HEK293 (cell line): Measurements from ENCODE around the gene DGKH.

Source experiments
- CTCF ChIA-PET: fragments of 350-600 bp; formaldehyde crosslinking; extraction: SDS; loops from one replicate; lab custom pipeline; 2021; ENCODE audit warnings: antibody characterized with exemption; lab: Yijun Ruan, JAX
- POLR2A ChIA-PET: fragments of 300-600 bp; formaldehyde crosslinking; extraction: SDS; loops from one replicate; lab custom pipeline; 2020; ENCODE audit warnings: antibody characterized with exemption, inconsistent platforms; lab: Yijun Ruan, JAX
- H3K27ac ChIP-seq: fragments of 200-500 bp; sonication (Bioruptor generic); 2 replicates; pipeline ENCODE4 v1.5.1; 2014; ENCODE audit warnings: low read depth, low read length, control low read depth, inconsistent platforms; ENCODE audit errors: extremely low read depth
- H3K36me3 ChIP-seq, 2 experiments: fragments of 200-500 bp in 1 of 2; sonication (Bioruptor generic) in 1 of 2; 1 replicate in 1 of 2; 2 replicates in 1 of 2; pipeline ENCODE4 v1.5.1; 2014 to 2017; ENCODE audit warnings: inconsistent platforms in 2 of 2, low read length in 2 of 2; ENCODE audit not compliant: control insufficient read depth in 2 of 2, insufficient read depth in 1 of 2
- H3K4me1 ChIP-seq: fragments of 200-500 bp; sonication (Bioruptor generic); 2 replicates; pipeline ENCODE4 v1.5.1; 2014; ENCODE audit warnings: mild to moderate bottlenecking, low read length, inconsistent platforms; ENCODE audit not compliant: control insufficient read depth, insufficient read depth
- H3K4me3 ChIP-seq: 2 replicates; pipeline ENCODE4 v1.5.1; 2011; ENCODE audit warnings: low read depth, mild to moderate bottlenecking, control low read depth, low read length, moderate library complexity
- H3K9me3 ChIP-seq: fragments of 200-500 bp; sonication (Bioruptor generic); 2 replicates; pipeline ENCODE4 v1.5.1; 2014; ENCODE audit warnings: low read depth, low read length, inconsistent platforms; ENCODE audit not compliant: control insufficient read depth, insufficient read depth
- BCL11B ChIP-seq: fragments of 450-650 bp; formaldehyde crosslinking; IDR thresholded peaks from 2 replicates; pipeline ENCODE4 v1.5.1; 2016; ENCODE audit warnings: low read depth, missing biosample characterization, missing genetic modification characterization
- GLIS1 ChIP-seq: fragments of 450-650 bp; formaldehyde crosslinking; IDR thresholded peaks from 2 replicates; pipeline ENCODE4 v1.5.1; 2016; ENCODE audit warnings: missing biosample characterization, missing genetic modification characterization
- GLIS2 ChIP-seq: fragments of 450-650 bp; formaldehyde crosslinking; IDR thresholded peaks from 2 replicates; pipeline ENCODE4 v1.5.1; 2016; ENCODE audit warnings: missing biosample characterization, missing genetic modification characterization
- IKZF3 ChIP-seq: fragments of 450-650 bp; IDR thresholded peaks from 2 replicates; pipeline ENCODE4 v1.5.0; 2018; ENCODE audit warnings: missing biosample characterization, mild to moderate bottlenecking, missing genetic modification characterization, moderate library complexity
- MYNN ChIP-seq: fragments of 450-650 bp; formaldehyde crosslinking; IDR thresholded peaks from 2 replicates; pipeline ENCODE4 v1.5.1; 2016; ENCODE audit warnings: missing biosample characterization, missing genetic modification characterization, borderline replicate concordance
- SP7 ChIP-seq: fragments of 450-650 bp; formaldehyde crosslinking; IDR thresholded peaks from 2 replicates; pipeline ENCODE4 v1.5.1; 2016; ENCODE audit warnings: missing biosample characterization, missing genetic modification characterization
- ZBTB20 ChIP-seq: fragments of 450-650 bp; formaldehyde crosslinking; IDR thresholded peaks from 2 replicates; pipeline ENCODE4 v1.5.1; 2016; ENCODE audit warnings: missing biosample characterization, missing genetic modification characterization
- ZBTB48 ChIP-seq: fragments of 450-650 bp; formaldehyde crosslinking; IDR thresholded peaks from 2 replicates; pipeline ENCODE4 v1.5.1; 2016; ENCODE audit warnings: missing biosample characterization, missing genetic modification characterization
- ZBTB8A ChIP-seq: fragments of 450-650 bp; formaldehyde crosslinking; IDR thresholded peaks from 2 replicates; pipeline ENCODE4 v1.5.1; 2016; ENCODE audit warnings: missing biosample characterization, missing genetic modification characterization
- ZEB2 ChIP-seq: fragments of 450-650 bp; formaldehyde crosslinking; IDR thresholded peaks from 2 replicates; pipeline ENCODE4 v1.5.1; 2016; ENCODE audit warnings: missing biosample characterization, missing genetic modification characterization
- ZFHX2 ChIP-seq: fragments of 450-650 bp; formaldehyde crosslinking; conservative IDR thresholded peaks from 2 replicates; pipeline ENCODE4 v1.5.1; 2016; ENCODE audit warnings: missing biosample characterization, missing genetic modification characterization
- ZFP3 ChIP-seq: fragments of 450-650 bp; formaldehyde crosslinking; IDR thresholded peaks from 2 replicates; pipeline ENCODE4 v1.5.1; 2016; ENCODE audit warnings: low read depth, missing biosample characterization, missing genetic modification characterization
- ZFP69B ChIP-seq: fragments of 450-650 bp; formaldehyde crosslinking; IDR thresholded peaks from 2 replicates; pipeline ENCODE4 v1.5.1; 2016; ENCODE audit warnings: missing biosample characterization, missing genetic modification characterization
- ZIC2 ChIP-seq: fragments of 450-650 bp; formaldehyde crosslinking; IDR thresholded peaks from 2 replicates; pipeline ENCODE4 v1.5.1; 2016; ENCODE audit warnings: missing biosample characterization, missing genetic modification characterization
- ZNF132 ChIP-seq: fragments of 450-650 bp; formaldehyde crosslinking; IDR thresholded peaks from 2 replicates; pipeline ENCODE4 v1.5.1; 2017; ENCODE audit warnings: missing biosample characterization, missing genetic modification characterization, borderline replicate concordance
- ZNF184 ChIP-seq: fragments of 450-650 bp; IDR thresholded peaks from 2 replicates; pipeline ENCODE4 v1.5.1; 2018; ENCODE audit warnings: missing biosample characterization, mild to moderate bottlenecking, missing genetic modification characterization
- ZNF211 ChIP-seq: fragments of 450-650 bp; formaldehyde crosslinking; IDR thresholded peaks from 2 replicates; pipeline ENCODE4 v1.5.1; 2016; ENCODE audit warnings: low read depth, missing biosample characterization, missing genetic modification characterization
- ZNF335 ChIP-seq: fragments of 450-650 bp; formaldehyde crosslinking; conservative IDR thresholded peaks from 2 replicates; pipeline ENCODE4 v1.5.1; 2016; ENCODE audit warnings: missing biosample characterization, missing genetic modification characterization
- ZNF366 ChIP-seq: fragments of 450-650 bp; formaldehyde crosslinking; conservative IDR thresholded peaks from 2 replicates; pipeline ENCODE4 v1.5.1; 2016; ENCODE audit warnings: missing biosample characterization, missing genetic modification characterization
- ZNF391 ChIP-seq: fragments of 450-650 bp; formaldehyde crosslinking; IDR thresholded peaks from 2 replicates; pipeline ENCODE4 v1.5.1; 2016; ENCODE audit warnings: low read depth, missing biosample characterization, missing genetic modification characterization, borderline replicate concordance
- ZNF423 ChIP-seq: fragments of 450-650 bp; formaldehyde crosslinking; IDR thresholded peaks from 2 replicates; pipeline ENCODE4 v1.5.1; 2016; ENCODE audit warnings: missing biosample characterization, missing genetic modification characterization
- ZNF514 ChIP-seq: fragments of 450-650 bp; formaldehyde crosslinking; IDR thresholded peaks from 2 replicates; pipeline ENCODE4 v1.5.1; 2016; ENCODE audit warnings: missing biosample characterization, missing genetic modification characterization
- ZNF561 ChIP-seq: fragments of 450-650 bp; IDR thresholded peaks from 2 replicates; pipeline ENCODE4 v1.5.1; 2018; ENCODE audit warnings: missing biosample characterization, missing genetic modification characterization, borderline replicate concordance
- ZNF596 ChIP-seq: fragments of 450-650 bp; IDR thresholded peaks from 2 replicates; pipeline ENCODE4 v1.5.0; 2018; ENCODE audit warnings: missing biosample characterization, mild to moderate bottlenecking, missing genetic modification characterization, moderate library complexity
- ZNF610 ChIP-seq: fragments of 450-650 bp; formaldehyde crosslinking; IDR thresholded peaks from 2 replicates; pipeline ENCODE4 v1.5.1; 2016; ENCODE audit warnings: missing biosample characterization, missing genetic modification characterization, borderline replicate concordance
- ZSCAN16 ChIP-seq: fragments of 450-650 bp; formaldehyde crosslinking; IDR thresholded peaks from 2 replicates; pipeline ENCODE4 v1.5.1; 2016; ENCODE audit warnings: missing biosample characterization, missing genetic modification characterization
- TF ChIP-seq, protein P1 (sequence below): sonication (generic); formaldehyde crosslinking; IDR thresholded peaks from 2 replicates; pipeline ENCODE4 v1.8.1; 2022; ENCODE audit warnings: mild to moderate bottlenecking, moderate library complexity, missing genetic modification reagents
- TF ChIP-seq, protein P2 (sequence below): fragments of 450-650 bp; formaldehyde crosslinking; IDR thresholded peaks from 2 replicates; pipeline ENCODE4 v1.5.1; 2017; ENCODE audit warnings: missing biosample characterization, missing genetic modification characterization
- TF ChIP-seq, protein P3 (sequence below): fragments of 450-650 bp; formaldehyde crosslinking; IDR thresholded peaks from 2 replicates; pipeline ENCODE4 v1.5.1; 2017; ENCODE audit warnings: missing biosample characterization, mild to moderate bottlenecking, missing genetic modification characterization, moderate library complexity
- TF ChIP-seq, protein P4 (sequence below): fragments of 450-650 bp; formaldehyde crosslinking; IDR thresholded peaks from 2 replicates; pipeline ENCODE4 v1.5.1; 2016; ENCODE audit warnings: missing biosample characterization, missing genetic modification characterization

The DGKH gene

DNA sequence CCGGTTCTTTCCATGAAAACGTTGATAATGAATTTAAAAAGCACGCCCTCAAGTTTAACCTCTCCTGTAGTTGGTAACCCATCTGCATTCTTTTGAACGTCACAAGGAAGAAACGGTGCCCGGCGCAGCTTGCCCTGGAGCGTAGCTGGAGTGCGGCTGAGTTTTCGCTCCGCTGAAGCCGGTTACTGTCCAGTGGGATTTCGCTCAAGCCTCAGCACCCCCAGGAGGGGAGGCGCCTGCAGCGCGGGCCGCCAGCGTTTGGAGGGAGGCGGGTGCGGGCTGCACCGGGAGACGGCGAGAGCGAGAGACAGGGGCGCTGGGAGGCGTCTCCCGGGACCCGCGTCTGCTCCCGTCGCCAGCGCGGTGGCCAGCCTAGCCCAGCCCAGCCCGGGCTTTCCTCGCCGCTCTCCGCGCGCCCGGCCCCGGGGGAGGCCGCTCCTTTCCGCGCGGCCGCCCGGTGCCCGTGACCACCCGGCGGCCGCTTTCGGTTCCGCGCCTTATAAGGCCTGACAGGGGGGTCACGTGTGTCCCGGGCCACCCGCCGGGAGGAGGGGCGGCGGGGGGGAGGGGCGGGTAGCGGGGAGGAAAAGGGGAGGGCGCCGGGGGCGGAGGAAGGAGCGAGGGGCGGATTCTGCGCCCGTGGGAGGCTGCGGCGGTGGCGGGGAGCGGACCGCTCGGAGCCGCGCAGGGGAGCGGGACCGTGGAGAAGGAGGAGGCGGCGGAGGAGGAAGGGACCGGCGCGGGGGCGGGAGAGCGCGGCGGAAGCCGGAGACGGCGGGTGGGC is 8.3 kb upstream of the DGKH start:
- CTCF ChIA-PET: interaction anchor here (0.7 kb wide), 1 partner anchor 70 kb away, joined by 3 read pairs; no protein-coding TSS in a partner anchor
- POLR2A ChIA-PET: no interaction called here
- H3K4me1 ChIP-seq: peaks cover 4% of the 10 kb centered on the region
- H3K9me3 ChIP-seq: no peaks in the 10 kb centered on the region
- no peaks in the 10 kb centered on the region for H3K36me3 ChIP-seq
- peak overlapping the region; percentile 85 for H3K27ac ChIP-seq
- peak overlapping the region; percentile 77 for H3K4me3 ChIP-seq
- TF ChIP-seq, protein P1, sequence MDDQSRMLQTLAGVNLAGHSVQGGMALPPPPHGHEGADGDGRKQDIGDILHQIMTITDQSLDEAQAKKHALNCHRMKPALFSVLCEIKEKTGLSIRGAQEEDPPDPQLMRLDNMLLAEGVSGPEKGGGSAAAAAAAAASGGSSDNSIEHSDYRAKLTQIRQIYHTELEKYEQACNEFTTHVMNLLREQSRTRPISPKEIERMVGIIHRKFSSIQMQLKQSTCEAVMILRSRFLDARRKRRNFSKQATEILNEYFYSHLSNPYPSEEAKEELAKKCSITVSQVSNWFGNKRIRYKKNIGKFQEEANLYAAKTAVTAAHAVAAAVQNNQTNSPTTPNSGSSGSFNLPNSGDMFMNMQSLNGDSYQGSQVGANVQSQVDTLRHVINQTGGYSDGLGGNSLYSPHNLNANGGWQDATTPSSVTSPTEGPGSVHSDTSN (CRISPR knock-in tag): no peak
- TF ChIP-seq IKZF3 (tag by site-specific recombination) (peak; percentile 49; the same call in 1 of the 2 replicates), ZNF335 (peak; percentile 45; the same call in 1 of the 2 replicates), ZEB2 (tag by site-specific recombination) (peak; percentile 63; the same call in 1 of the 2 replicates), ZFP69B (tag by site-specific recombination) (peak; percentile 44; the same call in 1 of the 2 replicates), ZNF514 (tag by site-specific recombination) (no peak), ZBTB8A (tag by site-specific recombination) (peak; percentile 96), ZBTB48 (tag by site-specific recombination) (no peak), GLIS2 (tag by site-specific recombination) (peak; percentile 69), ZIC2 (tag by site-specific recombination) (peak; percentile 74), SP7 (tag by site-specific recombination) (0 out of 2 replicates have a peak, but pooled peaks have one; percentile 32), ZNF211 (tag by site-specific recombination) (no peak), MYNN (tag by site-specific recombination) (no peak), ZNF366 (tag by site-specific recombination) (no peak), ZSCAN16 (tag by site-specific recombination) (no peak), ZNF391 (tag by site-specific recombination) (0 out of 2 replicates have a peak, but pooled peaks have one; percentile 56), ZNF596 (peak; percentile 66), BCL11B (tag by site-specific recombination) (no peak), ZBTB20 (tag by site-specific recombination) (peak; percentile 62; the same call in 1 of the 2 replicates), ZFHX2 (tag by site-specific recombination) (peak; percentile 95), ZNF561 (tag by site-specific recombination) (peak; percentile 92), ZNF184 (tag by site-specific recombination) (peak; percentile 69; the same call in 1 of the 2 replicates), ZNF423 (tag by site-specific recombination) (peak; percentile 87), ZNF610 (tag by site-specific recombination) (0 out of 2 replicates have a peak, but pooled peaks have one; percentile 40), ZFP3 (tag by site-specific recombination) (no peak), GLIS1 (peak; percentile 68), ZNF132 (tag by site-specific recombination) (no peak)
- TF ChIP-seq, protein P2, sequence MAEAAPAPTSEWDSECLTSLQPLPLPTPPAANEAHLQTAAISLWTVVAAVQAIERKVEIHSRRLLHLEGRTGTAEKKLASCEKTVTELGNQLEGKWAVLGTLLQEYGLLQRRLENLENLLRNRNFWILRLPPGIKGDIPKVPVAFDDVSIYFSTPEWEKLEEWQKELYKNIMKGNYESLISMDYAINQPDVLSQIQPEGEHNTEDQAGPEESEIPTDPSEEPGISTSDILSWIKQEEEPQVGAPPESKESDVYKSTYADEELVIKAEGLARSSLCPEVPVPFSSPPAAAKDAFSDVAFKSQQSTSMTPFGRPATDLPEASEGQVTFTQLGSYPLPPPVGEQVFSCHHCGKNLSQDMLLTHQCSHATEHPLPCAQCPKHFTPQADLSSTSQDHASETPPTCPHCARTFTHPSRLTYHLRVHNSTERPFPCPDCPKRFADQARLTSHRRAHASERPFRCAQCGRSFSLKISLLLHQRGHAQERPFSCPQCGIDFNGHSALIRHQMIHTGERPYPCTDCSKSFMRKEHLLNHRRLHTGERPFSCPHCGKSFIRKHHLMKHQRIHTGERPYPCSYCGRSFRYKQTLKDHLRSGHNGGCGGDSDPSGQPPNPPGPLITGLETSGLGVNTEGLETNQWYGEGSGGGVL (tag by site-specific recombination): peak; percentile 90
- TF ChIP-seq, protein P3, sequence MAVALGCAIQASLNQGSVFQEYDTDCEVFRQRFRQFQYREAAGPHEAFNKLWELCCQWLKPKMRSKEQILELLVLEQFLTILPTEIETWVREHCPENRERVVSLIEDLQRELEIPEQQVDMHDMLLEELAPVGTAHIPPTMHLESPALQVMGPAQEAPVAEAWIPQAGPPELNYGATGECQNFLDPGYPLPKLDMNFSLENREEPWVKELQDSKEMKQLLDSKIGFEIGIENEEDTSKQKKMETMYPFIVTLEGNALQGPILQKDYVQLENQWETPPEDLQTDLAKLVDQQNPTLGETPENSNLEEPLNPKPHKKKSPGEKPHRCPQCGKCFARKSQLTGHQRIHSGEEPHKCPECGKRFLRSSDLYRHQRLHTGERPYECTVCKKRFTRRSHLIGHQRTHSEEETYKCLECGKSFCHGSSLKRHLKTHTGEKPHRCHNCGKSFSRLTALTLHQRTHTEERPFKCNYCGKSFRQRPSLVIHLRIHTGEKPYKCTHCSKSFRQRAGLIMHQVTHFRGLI (tag by site-specific recombination): peak; percentile 72; the same call in 1 of the 2 replicates
- TF ChIP-seq, protein P4, sequence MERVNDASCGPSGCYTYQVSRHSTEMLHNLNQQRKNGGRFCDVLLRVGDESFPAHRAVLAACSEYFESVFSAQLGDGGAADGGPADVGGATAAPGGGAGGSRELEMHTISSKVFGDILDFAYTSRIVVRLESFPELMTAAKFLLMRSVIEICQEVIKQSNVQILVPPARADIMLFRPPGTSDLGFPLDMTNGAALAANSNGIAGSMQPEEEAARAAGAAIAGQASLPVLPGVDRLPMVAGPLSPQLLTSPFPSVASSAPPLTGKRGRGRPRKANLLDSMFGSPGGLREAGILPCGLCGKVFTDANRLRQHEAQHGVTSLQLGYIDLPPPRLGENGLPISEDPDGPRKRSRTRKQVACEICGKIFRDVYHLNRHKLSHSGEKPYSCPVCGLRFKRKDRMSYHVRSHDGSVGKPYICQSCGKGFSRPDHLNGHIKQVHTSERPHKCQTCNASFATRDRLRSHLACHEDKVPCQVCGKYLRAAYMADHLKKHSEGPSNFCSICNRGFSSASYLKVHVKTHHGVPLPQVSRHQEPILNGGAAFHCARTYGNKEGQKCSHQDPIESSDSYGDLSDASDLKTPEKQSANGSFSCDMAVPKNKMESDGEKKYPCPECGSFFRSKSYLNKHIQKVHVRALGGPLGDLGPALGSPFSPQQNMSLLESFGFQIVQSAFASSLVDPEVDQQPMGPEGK: 0 out of 2 replicates have a peak, but pooled peaks have one; percentile 20
